PC-9 (cell line): ENCODE results near the gene MED27. TPM values are rescaled to one million over a fixed set of nuclear protein-coding genes. Genes with fewer than 3 reads are reported as not detected.

Experiments
- BruUV-seq: library from RNA; stranded (reverse); fragments of 400-500 nt; replicated peaks from 2 replicates; lab custom pipeline; 2021; lab: Mats Ljungman, UMichigan
- CTCF ChIA-PET: fragments of 300-600 bp; sonication (Branson Sonifier 250); formaldehyde crosslinking; loops from one replicate; lab custom pipeline; 2022; ENCODE audit warnings: antibody characterized with exemption; lab: Charles Lee
- POLR2A ChIA-PET: fragments of 300-600 bp; sonication (Branson Sonifier 250); formaldehyde crosslinking; loops from one replicate; lab custom pipeline; 2022; ENCODE audit warnings: antibody characterized with exemption; ENCODE audit not compliant: unreplicated experiment; lab: Charles Lee
- DNase-seq, 2 experiments: peaks; one replicate each; pipeline versions ENCODE4 v3.0.0 to v3.0.0-alpha.2; 2015 to 2022; ENCODE audit warnings: mixed read lengths in 1 of 2
- H2AFZ ChIP-seq: fragments of 200-600 bp; sonication (generic); 2 replicates; pipeline ENCODE4 v1.8.1; 2017; ENCODE audit warnings: antibody characterized with exemption
- H3F3A ChIP-seq: fragments of 200-600 bp; sonication (generic); 2 replicates; pipeline ENCODE4 v1.8.1; 2017; ENCODE audit warnings: antibody characterized with exemption, mild to moderate bottlenecking, low read depth; ENCODE audit not compliant: insufficient read depth
- H3K27ac ChIP-seq: fragments of 200-600 bp; sonication (generic); 2 replicates; pipeline ENCODE4 v1.6.1; 2016; ENCODE audit warnings: mixed run types
- H3K27me3 ChIP-seq: fragments of 200-600 bp; sonication (generic); 2 replicates; pipeline ENCODE4 v1.6.1; 2016; ENCODE audit warnings: low read depth, mixed run types; ENCODE audit not compliant: insufficient read depth
- H3K36me3 ChIP-seq: fragments of 200-600 bp; sonication (generic); 2 replicates; pipeline ENCODE4 v1.6.1; 2016; ENCODE audit warnings: low read depth, mixed run types
- H3K4me1 ChIP-seq: fragments of 200-600 bp; sonication (generic); replicated peaks from 2 replicates; pipeline ENCODE4 v1.6.1; 2016; ENCODE audit warnings: mixed run types; ENCODE audit not compliant: insufficient read depth
- H3K4me2 ChIP-seq: fragments of 200-600 bp; sonication (generic); 2 replicates; pipeline ENCODE4 v1.6.1; 2017; ENCODE audit warnings: mixed run types
- H3K4me3 ChIP-seq: fragments of 200-600 bp; sonication (generic); 2 replicates; pipeline ENCODE4 v1.6.1; 2016; ENCODE audit warnings: mixed run types
- H3K79me2 ChIP-seq: fragments of 200-600 bp; sonication (generic); 2 replicates; pipeline ENCODE4 v1.6.1; 2017; ENCODE audit warnings: low read depth, mixed run types
- H3K9me2 ChIP-seq: fragments of 200-600 bp; sonication (generic); 2 replicates; pipeline ENCODE4 v1.8.1; 2017; ENCODE audit warnings: mild to moderate bottlenecking; ENCODE audit not compliant: insufficient read depth
- H3K9me3 ChIP-seq: fragments of 200-600 bp; sonication (generic); 2 replicates; pipeline ENCODE4 v1.8.1; 2016; ENCODE audit warnings: low read depth; ENCODE audit not compliant: insufficient read depth
- H4K20me1 ChIP-seq: fragments of 200-600 bp; sonication (generic); 2 replicates; pipeline ENCODE4 v1.8.1; 2017; ENCODE audit not compliant: insufficient read depth
- CTCF ChIP-seq: fragments of 200-600 bp; sonication (generic); conservative IDR thresholded peaks from 2 replicates; pipeline ENCODE4 v1.6.1; 2017; ENCODE audit warnings: mixed run types, antibody characterized with exemption, mild to moderate bottlenecking, moderate library complexity
- EZH2 ChIP-seq: fragments of 200-600 bp; sonication (generic); IDR thresholded peaks from 2 replicates; pipeline ENCODE4 v1.8.0; 2017; ENCODE audit warnings: antibody characterized with exemption, low read depth
- intact Hi-C: fragments of 100-400 bp; cut with micrococcal nuclease; formaldehyde crosslinking; loops from one replicate; pipeline ENCODE4 v1.10.0; 2022; ENCODE audit not compliant: unreplicated experiment
- total RNA-seq: library from RNA; stranded (reverse); gene quantifications from 2 replicates; pipeline ENCODE4 v1.2.3, GENCODE V29; 2021

MED27 gene
- total RNA-seq, 1 experiment from 2014 or later, result 31.2 TPM

GRCh38 chr9:131812116-131812790 is 267.4 kb downstream of the MED27 start:
- TF ChIP-seq EZH2, result no peak
- TF ChIP-seq CTCF, result no peak
- peaks cover 86% of the 10 kb centered on the region for H3K27me3 ChIP-seq
- no peaks in the 10 kb centered on the region for H3K4me1 ChIP-seq
- no peaks in the 10 kb centered on the region for H3K36me3 ChIP-seq
- H3K4me2 ChIP-seq, result no peak overlapping the region
- H3K79me2 ChIP-seq, result no peaks in the 10 kb centered on the region
- no peaks in the 10 kb centered on the region for H3K9me3 ChIP-seq
- H2AFZ ChIP-seq, result no peak overlapping the region
- no TSS peak for BruUV-seq
- H3K9me2 ChIP-seq, result no peaks in the 10 kb centered on the region
- DNase-seq, result no peak
- no peaks in the 10 kb centered on the region for H3F3A ChIP-seq
- H4K20me1 ChIP-seq, result no peaks in the 10 kb centered on the region
- ChIA-PET POLR2A (no interaction called here), CTCF (no interaction called here)
- no peak overlapping the region for H3K4me3 ChIP-seq
- H3K27ac ChIP-seq, result no peak overlapping the region
- intact Hi-C loops, result no loop called here

GRCh38 chr9:131811405-131811804 is 268.3 kb downstream of the MED27 start:
- Histone ChIP-seq H2AFZ (no peak overlapping the region), H3K4me1 (no peaks in the 10 kb centered on the region), H3K27me3 (peaks cover 86% of the 10 kb centered on the region), H3K36me3 (no peaks in the 10 kb centered on the region), H3K79me2 (no peaks in the 10 kb centered on the region), H3K9me2 (no peaks in the 10 kb centered on the region), H3K9me3 (no peaks in the 10 kb centered on the region), H4K20me1 (no peaks in the 10 kb centered on the region), H3K4me3 (no peak overlapping the region), H3F3A (no peaks in the 10 kb centered on the region), H3K27ac (no peak overlapping the region), H3K4me2 (no peak overlapping the region)
- CTCF ChIA-PET, result no interaction called here
- intact Hi-C loops, result no loop called here
- no peak for DNase-seq
- no TSS peak for BruUV-seq
- POLR2A ChIA-PET, result no interaction called here
- TF ChIP-seq EZH2, result no peak
- no peak for TF ChIP-seq CTCF

- no peaks in the 10 kb centered on the region for H3K4me1 ChIP-seq
- H3K27me3 ChIP-seq, result peaks cover 84% of the 10 kb centered on the region
- no peaks in the 10 kb centered on the region for H3K79me2 ChIP-seq
- no peak for DNase-seq
- H3K4me3 ChIP-seq, result no peak overlapping the region
- intact Hi-C loops, result no loop called here
- no peak overlapping the region for H3K27ac ChIP-seq
- TF ChIP-seq CTCF (no peak; the same call in 1 of the 2 replicates), EZH2 (no peak)
- H3K9me3 ChIP-seq, result no peaks in the 10 kb centered on the region
- H4K20me1 ChIP-seq, result no peaks in the 10 kb centered on the region
- no TSS peak for BruUV-seq
- H3F3A ChIP-seq, result no peaks in the 10 kb centered on the region
- ChIA-PET CTCF (no interaction called here), POLR2A (interaction anchor here (0.6 kb wide), 2 partner anchors 77 to 183 kb away, joined by 3 to 4 read pairs; no protein-coding TSS in a partner anchor)
- no peak overlapping the region for H3K4me2 ChIP-seq
- H2AFZ ChIP-seq, result no peak overlapping the region
- H3K36me3 ChIP-seq, result no peaks in the 10 kb centered on the region
- H3K9me2 ChIP-seq, result no peaks in the 10 kb centered on the region
Observed at GRCh38 chr9:131810351-131811170, 269.1 kb downstream of the MED27 start.

Other genes starting within 250 kb of the MED27 start
- gene NTNG2, start 82.2 kb upstream of the MED27 start, total RNA-seq, result not detected in 2 replicates